Heart right ventricle (tissue), 16 donors: ENCODE data around the gene RTL5. TPM values are rescaled to one million over a fixed set of nuclear protein-coding genes. Genes with fewer than 3 reads are reported as not detected.
"Not testable (repeated sequence)": the region's sequence is repeated elsewhere in the genome, so short reads cannot be mapped to it uniquely, and the experiment has no call there.

ENCODE experiments used
- ATAC-seq, 8 donors: fragments of 200-7000 bp; cut with Tn5 transposase; one replicate each; pipeline ENCODE4 v1.9.1; 2020; ENCODE audit warnings: mild to moderate bottlenecking in 8 of 8, moderate library complexity in 8 of 8, moderate number of reproducible peaks in 1 of 8
- DNase-seq, 2 donors: peaks; one replicate each; pipeline ENCODE4 v3.0.0-alpha.2; 2020
- H3K27ac ChIP-seq, 10 donors: fragments of 200-600 bp; sonication (generic) in 2 of 10; one replicate each; pipeline versions ENCODE4 v1.5.0 to v1.8.0; 2020 to 2022; ENCODE audit warnings: mild to moderate bottlenecking in 3 of 10
- H3K27me3 ChIP-seq, 7 donors: fragments of 200-600 bp; one replicate each; pipeline ENCODE4 v1.8.0; 2021 to 2022; ENCODE audit warnings: mild to moderate bottlenecking in 2 of 7
- H3K36me3 ChIP-seq, 9 donors: fragments of 200-600 bp; sonication (generic) in 1 of 9; one replicate each; pipeline versions ENCODE4 v1.5.0 to v1.8.0; 2020 to 2022; ENCODE audit warnings: mild to moderate bottlenecking in 2 of 9
- H3K4me1 ChIP-seq, 9 donors: fragments of 200-600 bp; sonication (generic) in 1 of 9; one replicate each; pipeline versions ENCODE4 v1.5.0 to v1.8.0; 2020 to 2022; ENCODE audit warnings: mild to moderate bottlenecking in 4 of 9
- H3K4me3 ChIP-seq, 10 donors: fragments of 200-600 bp; sonication (generic) in 2 of 10; one replicate each; pipeline versions ENCODE4 v1.5.0 to v1.8.0; 2020 to 2022; ENCODE audit warnings: mild to moderate bottlenecking in 7 of 10, moderate library complexity in 2 of 10
- H3K9me3 ChIP-seq, 11 donors: fragments of 200-600 bp in 10 of 11; sonication (generic) in 2 of 11; one replicate each; pipeline versions ENCODE4 v1.5.0 to v1.8.0; 2013 to 2022; ENCODE audit warnings: mild to moderate bottlenecking in 2 of 11, control low read depth in 1 of 11, moderate library complexity in 1 of 11
- CTCF ChIP-seq, 9 donors: fragments of 200-600 bp; sonication (generic) in 2 of 9; IDR thresholded peaks; one replicate each; pipeline versions ENCODE4 v1.5.0 to v1.8.0; 2021 to 2022; ENCODE audit warnings: antibody characterized with exemption in 9 of 9, mild to moderate bottlenecking in 5 of 9, moderate library complexity in 1 of 9
- WGBS, 2 donors: extraction: QIAGEN DNeasy Blood & Tissue Kit; methylation state at CpG; one replicate each; pipeline ENCODE4 v1.1.7; 2013; ENCODE audit warnings: inconsistent platforms in 1 of 2; 5-methylcytosine and 5-hydroxymethylcytosine counted together
- intact Hi-C, 10 donors: fragments of 100-400 bp; cut with DNase I; formaldehyde crosslinking; loops; one replicate each; pipeline versions ENCODE4 v1.11.1 to v1.14.2; 2022
- long read RNA-seq, 3 donors: library from polyadenylated mRNA; unstranded; transcript quantifications; one replicate each; pipeline ENCODE4 v2.0.0, GENCODE V29; 2020 to 2021
- polyA plus RNA-seq, 2 donors: library from polyadenylated mRNA; stranded (reverse); fragments of 200-250 nt; gene quantifications; one replicate each; pipeline ENCODE4 v1.2.3, GENCODE V29; 2013
- total RNA-seq, 10 donors: library from RNA; stranded (reverse); fragmentation: NEBNext Ultra II Directional in 3 of 10; extraction: Animal tissue kit (Norgen Biotek cat#: 25700) in 3 of 10; gene quantifications; one replicate each; pipeline versions ENCODE4 v1.2.1 to v1.2.4, GENCODE V29; 2021 to 2023
- donor health status: Arrhythmogenic right ventricular cardiomyopathy.
- donor health status: ischemic (EF 13 %, LVEDD 7.1; RV severe dilation, severe dysfunction).
- donor health status: healthy with polysubstance abuse.
- donor health status: DM: no; HTN: yes; CAD: no.
- donor health status: DM: no; HTN: no; CAD: no.
- donor health status: ischemic (EF 25% LVEDD 6.9; RV normal size, moderate dysfunction).
- donor health status: ischemic (EF 25% LVEDD 5.7; RV mildly dilated, moderate dysfunction).
- donor health status: healthy.
- donor health status: DM: yes; HTN: yes; CAD: no.
- donor health status: Ischemic cardiomyopathy.
- donor health status: ischemic (EF 35%, LVEDD 5.7; RV mildly dilated, moderate dysfunction).
- donor health status: nonischemic (EF 11% LVEDD 7.7; RV severe dilation, severe dysfunction).
- donor health status: DM: yes; HTN: yes; CAD: no.
- donor health status: PGD.
- donor health status: ischemic (EF 29% LVEDD 5.4; RV normal size, mild dysfunction).
- donor health status: nonischemic (EF 23%, LVEDD 6.1; RV moderate dilation, normal function).

The RTL5 gene
- total RNA-seq: 1 to 10 TPM; 1.6 to 5.4 (median 2.9) TPM
- polyA plus RNA-seq: 1 to 10 TPM; 1.1 to 1.8 TPM
- long read RNA-seq, donor 1, full-length matches to known transcripts: 1 of 1 reads
- long read RNA-seq, donor 1, partial matches to known transcripts: 0 of 1 reads
- long read RNA-seq, donor 1, other reads (novel, unspliced or antisense): 0 of 1 reads
- long read RNA-seq, donor 2, full-length matches to known transcripts: 5 of 7 reads
- long read RNA-seq, donor 2, partial matches to known transcripts: 2 of 7 reads
- long read RNA-seq, donor 2, other reads (novel, unspliced or antisense): 0 of 7 reads
- long read RNA-seq, donor 3: 0 reads

DNA sequence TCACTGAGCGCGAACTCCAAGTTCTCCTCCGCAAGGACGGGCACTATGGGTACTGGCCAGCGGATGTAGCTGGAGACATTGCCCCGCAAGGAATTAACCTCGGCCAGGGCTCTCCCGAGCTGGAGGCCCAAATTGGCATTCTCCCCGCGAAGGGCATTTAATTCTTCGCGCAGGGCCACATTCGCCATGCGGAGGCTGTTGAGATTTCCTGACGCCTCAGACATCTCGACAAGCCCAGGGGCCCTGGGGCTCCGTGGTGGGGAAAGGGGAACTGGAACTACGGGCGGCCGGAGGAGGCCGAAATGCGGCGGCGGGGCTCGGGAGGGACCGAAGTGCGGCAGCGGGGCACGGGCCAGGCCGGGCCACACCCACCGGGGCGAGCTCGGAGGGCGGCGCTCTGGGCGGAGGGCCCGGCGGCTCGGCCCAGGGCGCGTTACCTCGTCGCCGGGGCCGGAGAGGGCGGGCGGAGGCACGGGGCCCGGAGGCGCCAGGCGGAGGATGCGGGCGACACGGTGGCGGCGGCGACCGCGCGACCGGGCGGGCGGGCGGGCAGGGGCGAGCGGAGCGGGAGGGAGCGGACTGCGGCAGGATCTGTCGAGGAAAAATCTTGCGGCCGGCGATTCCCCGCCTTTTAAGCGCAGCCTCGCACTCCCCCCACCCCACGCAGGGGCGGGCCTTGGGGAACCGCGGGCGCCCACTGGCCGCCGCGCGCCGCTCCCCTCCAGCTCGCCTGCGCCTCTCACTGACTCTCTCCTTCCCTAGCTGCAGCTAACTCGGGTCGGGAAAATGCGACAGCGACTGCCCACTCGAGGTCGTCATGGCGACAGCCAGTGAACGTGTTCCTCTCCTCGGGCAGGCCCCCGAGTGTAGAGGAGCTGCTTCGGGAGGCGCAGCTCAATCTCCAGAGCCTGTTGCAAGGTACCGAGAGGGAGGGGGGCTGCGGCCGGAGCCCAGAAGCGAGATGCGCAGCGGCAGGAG is at the start of gene RTL5:
TSS of gene RTL5 (minus strand) at position 599 of the 978 bp plus-strand sequence.
- Histone ChIP-seq H3K4me3 (peak within 1 kb of the TSS in 9 of 10 donors; percentile 36 to 64 (median 54)), H3K36me3 (peaks cover 0 to 7% (median 0%) of the 10 kb centered on the region in 9 donors), H3K27ac (peak within 1 kb of the TSS in 9 of 10 donors; percentile 34 to 70 (median 62)), H3K9me3 (no peaks in the 10 kb centered on the region), H3K27me3 (peaks cover 0 to 52% (median 0%) of the 10 kb centered on the region in 7 donors), H3K4me1 (peaks cover 0 to 32% (median 9%) of the 10 kb centered on the region in 9 donors)
- WGBS, 2 donors: 2 to 3% methylated on average over 57 to 105 of the region's 106 CpGs
- TF ChIP-seq CTCF (IDR thresholded peaks at IDR 0.05): peak in 4 of 9 donors; percentile 23 to 30 (median 25)
- intact Hi-C loops: loop anchor here in 1 of 10 donors (5.0 kb wide), 1 partner anchor 51 kb away; the partner anchor contains the start of gene PIN4
- ATAC-seq (peak; percentile 90 to 97 (median 92)), DNase-seq (peak; percentile 84 to 85)

- H3K9me3 ChIP-seq: no peaks in the 10 kb centered on the region
- intact Hi-C loops: loop anchor here in 2 of 10 donors (5.0 kb wide), 2 partner anchors 48 to 178 kb away; partner anchors contain the start of gene RTL5 (in 1 of the 2)
- no peak for ATAC-seq
- H3K36me3 ChIP-seq: no peaks in the 10 kb centered on the region
- H3K4me1 ChIP-seq: peaks cover 0 to 17% (median 11%) of the 10 kb centered on the region in 9 donors
- peak overlapping the region in 9 of 10 donors; percentile 69 to 87 (median 84) for H3K27ac ChIP-seq
- H3K27me3 ChIP-seq: no peaks in the 10 kb centered on the region
- TF ChIP-seq CTCF (IDR thresholded peaks at IDR 0.05): no peak
- peak overlapping the region in 7 of 10 donors; percentile 52 to 84 (median 77) for H3K4me3 ChIP-seq
- DNase-seq: no peak
- WGBS, 2 donors: 10 to 33% methylated on average over 1 of the region's 1 CpG
Observed at GRCh38 chrX:72180539-72180938, 48.8 kb upstream of the RTL5 start.

DNA sequence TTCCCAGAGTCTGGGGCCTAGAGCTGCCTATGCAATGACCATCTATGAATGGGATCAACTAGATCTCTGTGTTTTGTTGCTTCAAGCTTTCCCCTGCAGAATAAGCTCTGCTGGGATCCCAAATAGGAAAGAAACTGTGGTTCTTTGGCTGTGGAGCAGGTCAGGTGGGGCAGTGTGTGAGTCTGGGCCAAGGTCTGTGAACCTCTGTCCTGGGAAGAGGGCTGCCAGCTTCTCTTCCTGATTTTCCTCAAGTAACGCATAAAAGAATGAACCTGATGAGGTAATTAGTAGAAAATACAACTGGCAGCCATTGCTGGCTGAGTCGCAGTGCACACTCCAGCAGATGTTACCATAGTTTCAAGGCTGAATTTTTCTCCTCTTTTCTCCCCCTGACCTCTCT is 45.3 kb upstream of the RTL5 start:
- no peaks in the 10 kb centered on the region for H3K36me3 ChIP-seq
- H3K4me1 ChIP-seq: peaks cover 0 to 5% (median 0%) of the 10 kb centered on the region in 9 donors
- peaks cover 0 to 14% (median 0%) of the 10 kb centered on the region in 7 donors for H3K27me3 ChIP-seq
- H3K27ac ChIP-seq: no peak overlapping the region
- no peaks in the 10 kb centered on the region for H3K9me3 ChIP-seq
- intact Hi-C loops: no loop called here
- no peak for TF ChIP-seq CTCF (IDR thresholded peaks at IDR 0.05)
- DNase-seq (no peak), ATAC-seq (no peak)
- WGBS, 2 donors: 64 to 71% methylated on average over 2 of the region's 2 CpGs
- no peak overlapping the region for H3K4me3 ChIP-seq

DNA sequence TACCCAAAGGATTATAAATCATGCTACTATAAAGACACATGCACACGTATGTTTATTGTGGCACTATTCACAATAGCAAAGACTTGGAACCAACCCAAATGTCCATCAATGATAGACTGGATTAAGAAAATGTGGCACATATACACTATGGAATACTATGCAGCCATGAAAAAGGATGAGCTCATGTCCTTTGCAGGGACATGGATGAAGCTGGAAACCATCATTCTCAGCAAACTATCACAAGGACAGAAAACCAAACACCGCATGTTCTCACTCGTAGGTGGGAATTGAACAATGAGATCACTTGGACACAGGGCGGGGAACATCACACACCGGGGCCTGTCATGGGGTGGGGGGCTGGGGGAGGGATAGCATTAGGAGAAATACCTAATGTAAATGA is 44.6 kb upstream of the RTL5 start:
- H3K4me3 ChIP-seq, H3K4me1 ChIP-seq, intact Hi-C loops, H3K9me3 ChIP-seq, DNase-seq, H3K27ac ChIP-seq, ATAC-seq, H3K36me3 ChIP-seq: not testable (repeated sequence)
- WGBS, 2 donors: 89% methylated on average over 3 of the region's 5 CpGs; no CpG with 5 or more reads in 1 of the 2 donors
- H3K27me3 ChIP-seq: peaks cover 0 to 14% (median 0%) of the 10 kb centered on the region in 7 donors
